Measurements from ENCODE around the gene ACKR3.

Gene ACKR3

GRCh38 chr2:236617796-236618195 lies 48.2 kb downstream of the ACKR3 start:
- H3K27me3 ChIP-seq (ENCODE audit: control insufficient read depth, insufficient read depth, low read length) = no peaks in the 10 kb centered on the region
- no peaks in the 10 kb centered on the region for H3K9me3 ChIP-seq (ENCODE audit: control insufficient read depth, insufficient read depth, low read length)
- no peaks in the 10 kb centered on the region for H3K4me1 ChIP-seq (ENCODE audit: control insufficient read depth, insufficient read depth, low read length)
- H3K27ac ChIP-seq (ENCODE audit: low read length) = no peak overlapping the region
- H3K36me3 ChIP-seq (ENCODE audit: control insufficient read depth, insufficient read depth, low read length) = no peaks in the 10 kb centered on the region
- H3K4me3 ChIP-seq (ENCODE audit: low read length) = no peak overlapping the region
- no CpG with 5 or more reads among the region's 10 CpGs for WGBS (ENCODE audit: insufficient coverage, insufficient read length)
- DNase-seq (ENCODE audit: low read depth, low spot score) = no peak

- no peaks in the 10 kb centered on the region for H3K4me1 ChIP-seq (ENCODE audit: control insufficient read depth, insufficient read depth, low read length)
- no peak overlapping the region for H3K27ac ChIP-seq (ENCODE audit: low read length)
- no peaks in the 10 kb centered on the region for H3K27me3 ChIP-seq (ENCODE audit: control insufficient read depth, insufficient read depth, low read length)
- WGBS (ENCODE audit: insufficient coverage, insufficient read length) = no CpG with 5 or more reads among the region's 7 CpGs
- H3K4me3 ChIP-seq (ENCODE audit: low read length) = no peak overlapping the region
- no peaks in the 10 kb centered on the region for H3K36me3 ChIP-seq (ENCODE audit: control insufficient read depth, insufficient read depth, low read length)
- no peak for DNase-seq (ENCODE audit: low read depth, low spot score)
- no peaks in the 10 kb centered on the region for H3K9me3 ChIP-seq (ENCODE audit: control insufficient read depth, insufficient read depth, low read length)
These were observed 48.7 kb downstream of the ACKR3 start for GRCh38 chr2:236618370-236618769.

- no peaks in the 10 kb centered on the region for H3K4me1 ChIP-seq (ENCODE audit: control insufficient read depth, insufficient read depth, low read length)
- no CpG with 5 or more reads among the region's 5 CpGs for WGBS (ENCODE audit: insufficient coverage, insufficient read length)
- H3K27ac ChIP-seq (ENCODE audit: low read length) = no peak overlapping the region
- no peak overlapping the region for H3K4me3 ChIP-seq (ENCODE audit: low read length)
- H3K27me3 ChIP-seq (ENCODE audit: control insufficient read depth, insufficient read depth, low read length) = no peaks in the 10 kb centered on the region
- DNase-seq (ENCODE audit: low read depth, low spot score) = no peak
- no peaks in the 10 kb centered on the region for H3K36me3 ChIP-seq (ENCODE audit: control insufficient read depth, insufficient read depth, low read length)
- H3K9me3 ChIP-seq (ENCODE audit: control insufficient read depth, insufficient read depth, low read length) = no peaks in the 10 kb centered on the region
These were observed 50.4 kb downstream of the ACKR3 start for GRCh38 chr2:236619910-236620612.

GRCh38 chr2:236621786-236622185 lies 52.2 kb downstream of the ACKR3 start:
- H3K4me3 ChIP-seq (ENCODE audit: low read length) = no peak overlapping the region
- H3K27ac ChIP-seq (ENCODE audit: low read length) = no peak overlapping the region
- H3K36me3 ChIP-seq (ENCODE audit: control insufficient read depth, insufficient read depth, low read length) = no peaks in the 10 kb centered on the region
- H3K9me3 ChIP-seq (ENCODE audit: control insufficient read depth, insufficient read depth, low read length) = no peaks in the 10 kb centered on the region
- H3K27me3 ChIP-seq (ENCODE audit: control insufficient read depth, insufficient read depth, low read length) = no peaks in the 10 kb centered on the region
- H3K4me1 ChIP-seq (ENCODE audit: control insufficient read depth, insufficient read depth, low read length) = no peaks in the 10 kb centered on the region
- DNase-seq (ENCODE audit: low read depth, low spot score) = no peak
- no CpG with 5 or more reads among the region's 15 CpGs for WGBS (ENCODE audit: insufficient coverage, insufficient read length)

- DNase-seq (ENCODE audit: low read depth, low spot score) = no peak
- Histone ChIP-seq H3K4me3 (ENCODE audit: low read length) (no peak overlapping the region), H3K27ac (ENCODE audit: low read length) (no peak overlapping the region), H3K27me3 (ENCODE audit: control insufficient read depth, insufficient read depth, low read length) (no peaks in the 10 kb centered on the region), H3K9me3 (ENCODE audit: control insufficient read depth, insufficient read depth, low read length) (no peaks in the 10 kb centered on the region), H3K36me3 (ENCODE audit: control insufficient read depth, insufficient read depth, low read length) (no peaks in the 10 kb centered on the region), H3K4me1 (ENCODE audit: control insufficient read depth, insufficient read depth, low read length) (no peaks in the 10 kb centered on the region)
- no CpG with 5 or more reads among the region's 6 CpGs for WGBS (ENCODE audit: insufficient coverage, insufficient read length)
These were observed 52.6 kb downstream of the ACKR3 start for GRCh38 chr2:236622201-236622600.

GRCh38 chr2:236622660-236623059 lies 53.0 kb downstream of the ACKR3 start:
- Histone ChIP-seq H3K27ac (ENCODE audit: low read length) (no peak overlapping the region), H3K36me3 (ENCODE audit: control insufficient read depth, insufficient read depth, low read length) (no peaks in the 10 kb centered on the region), H3K9me3 (ENCODE audit: control insufficient read depth, insufficient read depth, low read length) (no peaks in the 10 kb centered on the region), H3K4me1 (ENCODE audit: control insufficient read depth, insufficient read depth, low read length) (no peaks in the 10 kb centered on the region), H3K4me3 (ENCODE audit: low read length) (no peak overlapping the region), H3K27me3 (ENCODE audit: control insufficient read depth, insufficient read depth, low read length) (no peaks in the 10 kb centered on the region)
- DNase-seq (ENCODE audit: low read depth, low spot score) = no peak
- WGBS (ENCODE audit: insufficient coverage, insufficient read length) = no CpG with 5 or more reads among the region's 9 CpGs

GRCh38 chr2:236623816-236624215 lies 54.2 kb downstream of the ACKR3 start:
- no peaks in the 10 kb centered on the region for H3K27me3 ChIP-seq (ENCODE audit: control insufficient read depth, insufficient read depth, low read length)
- WGBS (ENCODE audit: insufficient coverage, insufficient read length) = no CpG with 5 or more reads among the region's 10 CpGs
- H3K9me3 ChIP-seq (ENCODE audit: control insufficient read depth, insufficient read depth, low read length) = no peaks in the 10 kb centered on the region
- no peak overlapping the region for H3K4me3 ChIP-seq (ENCODE audit: low read length)
- DNase-seq (ENCODE audit: low read depth, low spot score) = no peak
- no peaks in the 10 kb centered on the region for H3K36me3 ChIP-seq (ENCODE audit: control insufficient read depth, insufficient read depth, low read length)
- H3K27ac ChIP-seq (ENCODE audit: low read length) = no peak overlapping the region
- H3K4me1 ChIP-seq (ENCODE audit: control insufficient read depth, insufficient read depth, low read length) = no peaks in the 10 kb centered on the region

GRCh38 chr2:236625156-236625690 lies 55.6 kb downstream of the ACKR3 start:
- Histone ChIP-seq H3K27me3 (ENCODE audit: control insufficient read depth, insufficient read depth, low read length) (no peaks in the 10 kb centered on the region), H3K9me3 (ENCODE audit: control insufficient read depth, insufficient read depth, low read length) (no peaks in the 10 kb centered on the region), H3K4me3 (ENCODE audit: low read length) (no peak overlapping the region), H3K4me1 (ENCODE audit: control insufficient read depth, insufficient read depth, low read length) (no peaks in the 10 kb centered on the region), H3K27ac (ENCODE audit: low read length) (no peak overlapping the region), H3K36me3 (ENCODE audit: control insufficient read depth, insufficient read depth, low read length) (no peaks in the 10 kb centered on the region)
- WGBS (ENCODE audit: insufficient coverage, insufficient read length) = no CpG with 5 or more reads among the region's 10 CpGs
- DNase-seq (ENCODE audit: low read depth, low spot score) = no peak

- no peak for DNase-seq (ENCODE audit: low read depth, low spot score)
- H3K4me3 ChIP-seq (ENCODE audit: low read length) = no peak overlapping the region
- no peaks in the 10 kb centered on the region for H3K4me1 ChIP-seq (ENCODE audit: control insufficient read depth, insufficient read depth, low read length)
- H3K36me3 ChIP-seq (ENCODE audit: control insufficient read depth, insufficient read depth, low read length) = no peaks in the 10 kb centered on the region
- no peaks in the 10 kb centered on the region for H3K9me3 ChIP-seq (ENCODE audit: control insufficient read depth, insufficient read depth, low read length)
- no peak overlapping the region for H3K27ac ChIP-seq (ENCODE audit: low read length)
- H3K27me3 ChIP-seq (ENCODE audit: control insufficient read depth, insufficient read depth, low read length) = no peaks in the 10 kb centered on the region
- no CpG with 5 or more reads among the region's 20 CpGs for WGBS (ENCODE audit: insufficient coverage, insufficient read length)
These were observed 56.9 kb downstream of the ACKR3 start for GRCh38 chr2:236626391-236627150.

- H3K27me3 ChIP-seq (ENCODE audit: control insufficient read depth, insufficient read depth, low read length) = no peaks in the 10 kb centered on the region
- H3K36me3 ChIP-seq (ENCODE audit: control insufficient read depth, insufficient read depth, low read length) = no peaks in the 10 kb centered on the region
- no peak overlapping the region for H3K4me3 ChIP-seq (ENCODE audit: low read length)
- H3K9me3 ChIP-seq (ENCODE audit: control insufficient read depth, insufficient read depth, low read length) = no peaks in the 10 kb centered on the region
- H3K4me1 ChIP-seq (ENCODE audit: control insufficient read depth, insufficient read depth, low read length) = no peaks in the 10 kb centered on the region
- DNase-seq (ENCODE audit: low read depth, low spot score) = no peak
- no peak overlapping the region for H3K27ac ChIP-seq (ENCODE audit: low read length)
- WGBS (ENCODE audit: insufficient coverage, insufficient read length) = no CpG with 5 or more reads among the region's 11 CpGs
These were observed 57.6 kb downstream of the ACKR3 start for GRCh38 chr2:236627193-236627592.
